Stimulated activated naive B cell treated with anti-CD40 and anti-IgM and Interleukin-4, amounts not matched to agents 10 μg/mL and 1 μg/mL and 100 μg/mL, for 72 hours (primary cell): ENCODE data around the gene PFDN6.

Source experiments
- ATAC-seq, 2 donors: fragments of 150-1000 bp; cut with Tn5 transposase; replicated peaks; 2 replicates each; pipeline ENCODE4 v1.10.0; 2021; ENCODE audit warnings: moderate library complexity in 1 of 2
- DNase-seq: peaks from one replicate; pipeline ENCODE4 v3.0.0; 2021
- H3K27ac Mint-ChIP-seq: one replicate; pipeline ENCODE4 v1.8.0; 2022; ENCODE audit warnings: mild to moderate bottlenecking, mixed read lengths
- H3K27me3 Mint-ChIP-seq, 2 donors: one replicate each; pipeline ENCODE4 v1.8.0; 2022; ENCODE audit warnings: mixed read lengths in 2 of 2
- H3K36me3 Mint-ChIP-seq, 2 donors: one replicate each; pipeline ENCODE4 v1.8.0; 2022; ENCODE audit warnings: mixed read lengths in 2 of 2, mild to moderate bottlenecking in 1 of 2
- H3K4me1 Mint-ChIP-seq, 2 donors: one replicate each; pipeline ENCODE4 v1.8.0; 2022; ENCODE audit warnings: mixed read lengths in 2 of 2, mild to moderate bottlenecking in 1 of 2
- H3K4me3 Mint-ChIP-seq, 2 donors: one replicate each; pipeline ENCODE4 v1.8.0; 2022; ENCODE audit warnings: mild to moderate bottlenecking in 2 of 2, mixed read lengths in 2 of 2, moderate library complexity in 1 of 2
- H3K9me3 Mint-ChIP-seq, 2 donors: one replicate each; pipeline ENCODE4 v1.8.0; 2022; ENCODE audit warnings: mixed read lengths in 2 of 2, mild to moderate bottlenecking in 1 of 2

PFDN6 gene

DNA sequence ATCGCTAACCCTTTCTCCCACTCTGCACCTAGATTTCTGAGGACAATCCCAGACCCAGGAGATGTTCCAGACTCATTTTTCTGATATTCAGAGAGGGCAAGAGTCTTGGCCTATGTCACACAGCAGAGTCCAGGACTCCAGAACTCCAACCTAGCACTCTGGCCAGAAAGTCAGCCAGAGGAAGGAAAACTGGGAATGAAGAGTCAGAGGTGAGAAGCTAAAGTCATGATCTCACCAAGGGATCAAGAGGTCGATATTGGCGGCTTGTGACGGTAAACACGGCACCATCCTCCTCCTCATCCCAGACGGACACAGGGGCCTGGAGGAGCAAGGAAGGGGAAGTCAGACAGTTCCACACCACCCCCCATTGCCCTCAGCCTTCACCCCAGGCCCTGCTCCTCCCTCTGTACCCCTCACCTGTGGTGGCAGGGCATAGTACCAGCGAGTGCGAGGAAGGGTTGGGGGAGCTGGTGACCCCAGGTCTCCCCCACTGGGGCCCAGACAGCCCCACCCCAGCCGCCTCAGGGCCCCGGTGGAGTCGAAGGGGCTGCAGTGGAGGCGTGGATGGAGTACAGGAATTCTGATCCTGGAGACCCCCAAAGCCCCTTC lies 7.5 kb downstream of the PFDN6 start:
- peak overlapping the region; percentile 96 to 98 for H3K4me3 Mint-ChIP-seq
- peaks cover 39 to 64% of the 10 kb centered on the region in 2 donors for H3K4me1 Mint-ChIP-seq
- ATAC-seq (no peak), DNase-seq (no peak)
- no peak overlapping the region for H3K27ac Mint-ChIP-seq
- no peaks in the 10 kb centered on the region for H3K9me3 Mint-ChIP-seq
- H3K36me3 Mint-ChIP-seq: peaks cover 38 to 58% of the 10 kb centered on the region in 2 donors
- H3K27me3 Mint-ChIP-seq: no peaks in the 10 kb centered on the region

DNA sequence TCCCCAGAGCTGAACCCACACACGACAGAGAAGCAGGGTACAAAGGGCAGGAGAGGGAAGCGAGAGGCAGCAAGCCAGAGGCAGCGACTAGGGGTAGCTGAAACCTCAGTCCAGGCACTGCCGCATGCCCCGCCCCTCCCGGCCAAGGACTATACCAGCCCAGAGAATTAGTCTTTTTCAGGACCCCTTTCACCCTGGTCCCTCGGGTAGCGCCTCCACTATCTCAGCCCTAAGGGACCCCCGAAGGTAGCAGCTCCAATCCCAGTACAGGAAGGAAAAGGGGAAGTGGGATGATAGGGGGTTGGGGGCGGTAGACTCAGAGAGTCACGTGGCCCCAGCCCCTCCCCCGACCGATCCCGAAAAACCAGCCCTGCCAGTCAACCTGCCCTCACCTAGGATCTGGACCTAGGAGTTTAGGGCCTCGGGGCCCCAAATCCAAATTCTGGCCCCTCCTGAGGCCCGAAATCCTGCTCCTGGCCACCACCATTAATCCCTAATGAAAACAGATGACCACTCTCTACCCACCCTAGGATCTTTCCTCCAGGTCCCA lies 8.1 kb downstream of the PFDN6 start:
- H3K27ac Mint-ChIP-seq: peak overlapping the region; percentile 81
- peaks cover 34 to 52% of the 10 kb centered on the region in 2 donors for H3K36me3 Mint-ChIP-seq
- H3K4me3 Mint-ChIP-seq: peak overlapping the region; percentile 96 to 98
- H3K27me3 Mint-ChIP-seq: no peaks in the 10 kb centered on the region
- H3K9me3 Mint-ChIP-seq: no peaks in the 10 kb centered on the region
- H3K4me1 Mint-ChIP-seq: peaks cover 37 to 69% of the 10 kb centered on the region in 2 donors
- no peak for DNase-seq
- peak; percentile 13 to 23 for ATAC-seq

DNA sequence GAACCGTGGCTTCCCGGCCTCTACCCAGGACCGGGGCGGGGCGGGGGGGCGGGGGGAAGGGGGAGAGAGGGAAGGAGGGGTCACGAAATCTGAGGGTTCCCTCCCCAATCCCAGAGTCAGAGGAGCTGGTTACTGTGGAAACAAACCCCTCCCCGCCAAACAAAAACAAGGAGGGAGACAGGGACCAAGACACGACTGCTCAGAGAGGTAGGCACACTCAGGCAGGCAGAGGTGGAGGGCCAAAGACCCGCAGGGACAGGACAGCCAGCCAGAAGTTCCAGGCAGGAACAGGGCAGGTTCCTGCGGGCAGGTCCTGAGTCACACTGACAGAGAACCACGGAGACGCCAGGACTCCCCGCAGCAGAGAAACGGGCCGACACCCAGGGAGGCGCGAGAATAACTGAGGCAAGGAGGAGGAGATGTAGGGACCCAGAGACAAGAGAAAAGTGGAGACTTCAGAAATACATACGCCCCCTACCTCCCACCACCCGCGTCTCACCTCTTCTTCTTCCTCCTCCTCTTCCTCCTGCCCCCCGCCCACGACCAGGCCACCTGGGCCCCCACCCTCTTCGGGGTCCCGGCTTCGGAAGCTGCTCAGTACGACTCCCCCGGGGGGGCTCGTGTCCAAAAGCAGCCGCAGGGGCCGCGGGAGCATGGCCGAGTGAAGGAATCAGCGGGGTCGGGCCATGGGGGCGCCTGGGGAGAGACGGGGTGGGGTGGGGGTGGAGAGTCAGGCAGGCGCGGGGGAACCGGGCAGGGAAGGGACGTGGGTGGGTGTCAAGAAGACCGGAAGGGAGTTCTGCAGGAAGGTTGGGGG lies 8.8 kb downstream of the PFDN6 start:
- Mint-ChIP-seq H3K27ac (peak overlapping the region; percentile 98), H3K4me3 (peak overlapping the region; percentile 96 to 98), H3K9me3 (no peaks in the 10 kb centered on the region), H3K4me1 (peaks cover 37 to 69% of the 10 kb centered on the region in 2 donors), H3K27me3 (no peaks in the 10 kb centered on the region), H3K36me3 (peaks cover 32 to 47% of the 10 kb centered on the region in 2 donors)
- ATAC-seq (peak; percentile 49 to 56), DNase-seq (peak; percentile 70)

DNA sequence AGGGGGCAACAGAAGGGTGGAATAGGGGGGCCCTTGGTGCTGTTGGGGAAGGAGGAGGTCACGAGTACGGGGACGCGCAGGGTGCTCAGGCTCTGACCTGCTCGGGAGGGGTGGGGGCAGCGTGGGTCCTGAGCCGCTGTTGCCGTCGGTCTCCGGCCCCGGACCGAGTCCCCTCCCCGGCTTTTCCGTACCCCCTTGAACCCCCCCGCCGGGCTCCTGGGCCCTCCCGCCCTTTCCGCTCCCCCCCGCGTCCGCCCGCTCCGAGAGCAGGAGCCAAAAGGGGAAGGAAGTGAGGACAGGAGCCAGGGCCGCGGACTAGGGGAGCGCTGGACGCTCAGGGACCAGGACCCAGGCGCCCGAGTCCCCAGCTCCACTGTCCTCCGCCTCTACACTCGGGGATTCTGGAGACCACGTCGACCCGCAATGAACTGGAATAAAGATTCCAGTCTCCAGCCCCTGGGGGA lies 9.4 kb downstream of the PFDN6 start, which contains the start of gene RGL2:
TSS of gene RGL2 (minus strand) at position 170 of the 464 bp plus-strand sequence. CDS start 332 bp downstream, outside the sequence.
- DNase-seq: no peak
- Mint-ChIP-seq H3K9me3 (no peaks in the 10 kb centered on the region), H3K27ac (peak within 1 kb of the TSS; percentile 98), H3K4me3 (peak within 1 kb of the TSS; percentile 96 to 98), H3K36me3 (peaks cover 34 to 46% of the 10 kb centered on the region in 2 donors), H3K27me3 (no peaks in the 10 kb centered on the region), H3K4me1 (peaks cover 40 to 73% of the 10 kb centered on the region in 2 donors)
- ATAC-seq: peak; percentile 36 to 51

DNA sequence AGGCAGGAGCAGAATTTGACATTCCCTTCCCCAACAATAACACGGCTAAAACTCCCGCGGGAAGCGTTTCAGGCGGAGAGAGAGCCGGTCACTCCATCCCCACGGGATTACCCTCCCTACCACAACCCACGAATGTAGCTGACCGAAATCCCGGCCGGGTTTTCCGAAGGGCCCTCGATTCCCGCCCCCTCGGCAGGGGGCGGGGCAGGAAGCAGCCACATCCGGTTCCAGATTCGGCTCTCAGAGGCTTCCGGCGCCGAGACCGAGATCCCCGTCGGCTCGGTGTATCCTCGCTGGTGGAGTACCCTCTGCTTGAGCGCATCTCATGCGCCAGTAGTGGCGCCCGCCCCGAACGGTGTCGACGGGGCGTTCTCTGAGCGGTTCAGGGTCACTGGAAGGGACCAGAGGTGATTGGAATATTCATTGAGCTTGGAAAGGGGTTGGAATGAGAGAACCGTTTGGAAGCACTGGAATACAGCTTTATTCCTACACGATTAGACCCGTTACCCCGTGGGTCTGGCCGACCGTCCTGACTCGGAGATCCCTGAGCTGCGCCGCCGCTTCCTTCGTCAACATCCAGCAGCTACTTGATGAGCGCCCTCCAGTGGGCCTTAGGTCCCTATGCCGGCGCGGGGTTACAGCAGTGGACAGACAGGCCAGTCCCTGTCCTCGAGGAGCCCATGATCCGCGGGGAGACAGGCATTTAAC lies 10.0 kb downstream of the PFDN6 start:
- H3K36me3 Mint-ChIP-seq: peaks cover 37 to 45% of the 10 kb centered on the region in 2 donors
- ATAC-seq (peak; percentile 82 to 83), DNase-seq (peak; percentile 91)
- H3K4me1 Mint-ChIP-seq: peaks cover 42 to 79% of the 10 kb centered on the region in 2 donors
- peak overlapping the region; percentile 98 for H3K27ac Mint-ChIP-seq
- no peaks in the 10 kb centered on the region for H3K9me3 Mint-ChIP-seq
- H3K4me3 Mint-ChIP-seq: peak overlapping the region; percentile 96 to 98
- H3K27me3 Mint-ChIP-seq: no peaks in the 10 kb centered on the region

DNA sequence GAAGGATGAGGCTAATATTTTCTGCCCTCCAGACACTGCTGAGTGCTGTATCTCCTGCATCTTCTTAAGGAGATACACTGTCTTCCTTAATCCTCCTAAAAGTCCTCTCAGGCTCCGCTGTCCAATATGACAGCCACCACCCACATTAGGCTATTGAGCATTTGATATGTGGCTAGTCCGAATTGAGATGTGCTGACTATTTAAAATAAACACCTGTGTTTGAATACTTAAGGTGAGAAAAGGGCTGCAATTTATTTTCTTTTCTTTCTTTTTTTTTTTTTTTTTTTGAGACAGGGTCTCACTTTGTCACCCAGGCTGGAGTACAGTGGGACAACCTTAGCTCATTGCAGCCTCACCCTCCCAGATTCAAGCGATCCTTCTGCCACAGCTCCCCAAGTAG lies 12.5 kb downstream of the PFDN6 start:
- peak overlapping the region; percentile 42 for H3K27ac Mint-ChIP-seq
- H3K4me3 Mint-ChIP-seq: no peak overlapping the region
- H3K9me3 Mint-ChIP-seq: no peaks in the 10 kb centered on the region
- H3K4me1 Mint-ChIP-seq: peaks cover 51 to 86% of the 10 kb centered on the region in 2 donors
- no peaks in the 10 kb centered on the region for H3K27me3 Mint-ChIP-seq
- ATAC-seq (no peak), DNase-seq (no peak)
- peaks cover 46 to 54% of the 10 kb centered on the region in 2 donors for H3K36me3 Mint-ChIP-seq

DNA sequence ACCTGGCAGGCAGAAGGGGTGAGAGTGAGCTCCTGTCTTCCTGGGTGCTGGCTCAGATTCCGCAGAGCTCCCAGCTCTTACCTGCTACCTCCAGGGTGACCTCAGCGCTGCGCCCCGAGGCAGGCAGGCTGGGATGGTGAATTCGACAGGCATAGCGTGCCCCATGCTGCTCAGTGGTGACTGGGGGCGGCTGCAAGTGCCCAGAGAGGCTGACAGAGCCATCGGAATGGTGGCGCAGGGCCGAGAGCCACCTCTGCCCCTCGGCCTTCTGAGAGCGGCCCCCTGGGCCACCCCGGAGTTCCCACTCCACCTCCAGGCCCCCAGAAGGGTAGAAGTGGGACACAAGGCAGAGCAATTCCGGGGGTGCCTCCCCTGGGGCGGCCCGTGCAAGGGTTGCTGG lies 14.8 kb downstream of the PFDN6 start:
- Mint-ChIP-seq H3K4me1 (peaks cover 41 to 78% of the 10 kb centered on the region in 2 donors), H3K4me3 (no peak overlapping the region), H3K9me3 (no peaks in the 10 kb centered on the region), H3K27me3 (no peaks in the 10 kb centered on the region), H3K36me3 (peaks cover 49 to 54% of the 10 kb centered on the region in 2 donors), H3K27ac (peak overlapping the region; percentile 27)
- ATAC-seq (no peak), DNase-seq (no peak)

DNA sequence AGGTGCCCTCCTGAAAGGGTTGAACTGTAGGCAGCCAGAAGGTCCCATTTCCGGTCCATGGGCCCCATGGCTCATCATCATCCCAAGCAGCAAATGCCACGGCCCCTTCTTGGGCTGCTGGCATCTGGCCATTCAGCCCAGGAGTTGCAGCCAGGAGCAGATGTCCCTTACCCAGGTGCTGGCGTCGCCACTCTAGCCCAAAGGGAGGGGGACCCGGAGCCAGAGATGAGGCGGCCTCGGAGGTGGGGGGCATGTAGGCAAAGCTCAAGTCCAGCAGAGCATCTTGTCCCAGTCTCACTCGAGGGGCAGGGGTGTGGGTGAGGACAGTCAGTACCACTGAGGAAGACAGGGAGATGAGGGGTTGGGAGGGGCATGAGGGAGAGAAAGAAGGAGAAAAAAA lies 15.7 kb downstream of the PFDN6 start:
- ATAC-seq (no peak), DNase-seq (no peak)
- Mint-ChIP-seq H3K36me3 (peaks cover 42 to 46% of the 10 kb centered on the region in 2 donors), H3K4me1 (peaks cover 33 to 69% of the 10 kb centered on the region in 2 donors), H3K4me3 (peak overlapping the region in 1 of 2 donors; percentile 44), H3K27me3 (no peaks in the 10 kb centered on the region), H3K9me3 (no peaks in the 10 kb centered on the region), H3K27ac (peak overlapping the region; percentile 69)

DNA sequence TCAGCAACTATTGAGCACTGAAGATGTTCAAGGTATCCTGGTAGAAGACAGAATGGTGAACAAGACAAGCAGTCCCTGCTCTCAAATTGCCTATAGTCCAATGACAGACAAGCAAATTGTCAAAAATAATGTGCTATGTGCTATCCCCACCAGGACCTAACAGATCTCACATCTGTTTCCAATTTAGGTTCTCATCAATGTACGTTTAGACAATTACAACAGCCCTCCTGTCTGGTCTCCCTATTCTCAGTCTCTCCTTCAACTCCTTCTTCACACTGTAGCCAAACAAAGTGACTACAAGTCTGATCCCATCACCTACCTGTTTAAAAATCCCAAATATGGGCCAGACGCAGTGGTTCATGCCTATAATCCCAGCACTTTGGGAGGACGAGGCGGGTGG lies 17.0 kb downstream of the PFDN6 start:
- H3K27me3 Mint-ChIP-seq: no peaks in the 10 kb centered on the region
- H3K36me3 Mint-ChIP-seq: peaks cover 34 to 38% of the 10 kb centered on the region in 2 donors
- H3K4me3 Mint-ChIP-seq: peak overlapping the region; percentile 43 to 52
- DNase-seq: no peak
- peaks cover 36 to 62% of the 10 kb centered on the region in 2 donors for H3K4me1 Mint-ChIP-seq
- H3K9me3 Mint-ChIP-seq: no peaks in the 10 kb centered on the region
- ATAC-seq: no peak
- peak overlapping the region; percentile 77 for H3K27ac Mint-ChIP-seq

DNA sequence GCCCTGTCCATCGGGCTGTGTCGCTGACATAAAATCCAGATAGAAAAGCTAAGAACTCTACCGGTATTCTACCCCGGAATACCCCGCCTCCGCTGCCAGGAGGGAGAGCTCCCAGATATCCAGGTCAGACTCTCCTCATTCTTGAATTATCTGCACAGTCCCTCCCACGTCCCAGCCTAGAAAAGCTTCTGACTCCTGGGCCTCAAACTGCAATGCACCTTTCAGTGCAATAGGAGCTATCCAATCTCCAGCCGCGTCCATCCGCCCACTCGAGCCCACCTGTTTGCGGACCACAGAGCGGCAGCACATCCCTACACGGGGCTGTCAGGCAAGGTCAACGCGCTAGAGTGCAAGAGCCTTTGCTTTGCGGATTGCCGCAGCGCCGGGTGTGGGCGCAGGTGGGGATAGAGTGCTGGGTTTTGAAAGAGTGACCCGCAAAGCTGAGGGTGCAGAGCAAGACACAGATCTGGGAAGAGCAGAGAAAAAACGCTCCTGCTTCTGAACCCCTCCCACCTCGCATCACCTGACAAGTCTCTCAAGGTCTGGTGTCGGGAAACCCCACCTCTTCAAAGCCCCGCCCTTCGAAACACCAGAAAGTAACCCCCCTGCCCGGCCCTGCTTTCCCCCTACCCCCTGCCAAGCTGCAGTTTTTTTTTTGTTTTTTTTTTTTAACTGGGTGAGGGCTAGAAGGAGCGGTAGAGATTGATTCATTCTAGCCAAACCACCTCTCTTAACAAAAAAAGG lies 23.1 kb downstream of the PFDN6 start:
- Mint-ChIP-seq H3K4me1 (peaks cover 35 to 66% of the 10 kb centered on the region in 2 donors), H3K4me3 (peak overlapping the region; percentile 97), H3K9me3 (no peaks in the 10 kb centered on the region), H3K27me3 (no peaks in the 10 kb centered on the region), H3K27ac (peak overlapping the region; percentile 100), H3K36me3 (peaks cover 40 to 61% of the 10 kb centered on the region in 2 donors)
- peak; percentile 41 to 52 for ATAC-seq
- peak; percentile 71 for DNase-seq

DNA sequence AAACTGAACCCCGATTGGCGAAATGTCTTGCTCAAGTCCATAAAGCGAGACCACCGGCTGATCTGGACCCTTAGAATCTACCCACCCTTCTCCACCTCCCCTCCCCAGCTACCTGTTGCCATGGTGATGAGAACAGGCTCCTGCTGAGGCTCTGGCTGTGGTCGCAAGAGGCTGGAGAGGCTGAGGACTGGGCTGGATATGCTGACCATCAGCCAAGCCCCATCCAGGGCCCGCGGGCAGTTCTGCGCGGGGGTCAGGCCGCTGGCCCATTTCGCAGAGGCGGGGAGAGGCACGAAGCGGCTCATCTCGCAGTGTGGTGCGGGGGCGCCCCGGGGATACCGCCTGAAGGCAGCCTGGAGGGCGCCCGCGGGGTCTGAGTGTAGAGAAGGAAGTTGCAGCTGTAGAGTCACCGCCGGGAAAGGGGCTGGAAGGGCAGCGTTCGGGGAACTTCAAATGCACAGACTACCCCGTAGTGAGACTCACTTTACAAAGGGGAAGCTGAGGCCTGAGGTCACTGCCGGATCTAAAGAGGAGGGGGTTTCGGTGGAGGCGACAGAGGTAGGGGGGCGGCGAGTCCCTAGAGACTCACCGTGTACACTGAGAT lies 23.8 kb downstream of the PFDN6 start:
- no peaks in the 10 kb centered on the region for H3K9me3 Mint-ChIP-seq
- DNase-seq (peak; percentile 56), ATAC-seq (peak; percentile 28 to 30)
- peak overlapping the region; percentile 97 for H3K4me3 Mint-ChIP-seq
- H3K27ac Mint-ChIP-seq: peak overlapping the region; percentile 100
- H3K36me3 Mint-ChIP-seq: peaks cover 42 to 66% of the 10 kb centered on the region in 2 donors
- H3K4me1 Mint-ChIP-seq: peaks cover 38 to 68% of the 10 kb centered on the region in 2 donors
- H3K27me3 Mint-ChIP-seq: no peaks in the 10 kb centered on the region

DNA sequence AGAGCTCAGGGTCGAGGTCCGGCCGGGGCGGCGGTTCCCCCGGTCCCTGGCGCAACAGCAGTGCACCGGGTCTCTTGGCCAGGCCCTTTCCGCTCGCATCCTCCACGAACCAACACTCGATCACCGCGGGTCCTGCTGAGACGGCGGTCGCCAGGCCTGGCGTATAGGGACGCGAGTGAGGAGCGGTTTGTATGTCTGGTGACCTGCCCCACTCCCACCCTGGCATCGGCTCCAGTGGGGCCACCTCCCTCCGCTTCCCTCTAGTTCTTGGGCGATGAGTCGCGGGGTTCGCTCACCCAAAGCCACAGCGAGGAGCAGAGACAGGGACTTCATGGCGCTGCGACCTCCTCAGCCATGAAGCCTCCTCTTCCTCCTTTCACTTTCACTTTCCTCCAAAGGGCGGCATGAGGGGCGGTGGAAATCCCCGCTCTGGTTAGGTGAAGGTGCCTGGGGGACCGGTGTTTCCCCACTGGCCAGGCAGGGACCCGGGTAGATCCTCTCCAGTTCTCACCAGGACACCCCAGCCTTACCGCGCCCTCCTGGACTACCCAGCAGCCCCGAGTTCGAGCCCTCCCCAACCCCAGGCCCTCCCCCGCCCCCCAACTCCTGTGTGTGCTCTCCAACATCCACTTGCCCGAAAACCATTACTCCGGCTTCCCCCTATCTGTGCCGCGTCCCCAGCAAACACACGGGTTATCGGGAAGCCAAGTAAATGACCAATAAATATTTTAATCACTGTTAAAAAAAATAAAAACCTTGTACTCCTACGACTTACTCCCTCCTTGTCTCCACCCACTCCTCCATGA lies 24.5 kb downstream of the PFDN6 start, which contains the start of gene TAPBP:
TSS of gene TAPBP (minus strand) at position 370 of the 806 bp plus-strand sequence. CDS start at position 333, 37 bp downstream.
- Mint-ChIP-seq H3K36me3 (peaks cover 44 to 68% of the 10 kb centered on the region in 2 donors), H3K9me3 (no peaks in the 10 kb centered on the region), H3K4me3 (peak within 1 kb of the TSS; percentile 97), H3K27me3 (no peaks in the 10 kb centered on the region), H3K27ac (peak within 1 kb of the TSS; percentile 100), H3K4me1 (peaks cover 40 to 68% of the 10 kb centered on the region in 2 donors)
- DNase-seq (peak; percentile 92), ATAC-seq (peak; percentile 67 to 70)
